ENCODE results near the gene MINK1. TPM values are rescaled to one million over a fixed set of nuclear protein-coding genes. Genes with fewer than 3 reads are reported as not detected.

The MINK1 gene
- total and polyA plus RNA-seq, 2 of the 13 experiments (the other 11 are each of a cell fraction or from before 2014, with no cell fraction given), result 17.2 to 63.9 TPM

GRCh38 chr17:4833941-4834680 is 971 bp downstream of the MINK1 start (continued):
- no peak for TF ChIP-seq ZNF142 (CRISPR knock-in tag; IDR thresholded peaks at IDR 0.05)
- no peak for TF ChIP-seq KDM2A (CRISPR knock-in tag; IDR thresholded peaks at IDR 0.05; ENCODE audit: borderline replicate concordance, low read depth)
- no peak for TF ChIP-seq SMARCC2 (IDR thresholded peaks at IDR 0.05)
- no peak for TF ChIP-seq SNRNP70 (IDR thresholded peaks at IDR 0.05; ENCODE audit: low read depth, low read length)
- TF ChIP-seq TBL1XR1 (IDR thresholded peaks at IDR 0.05; ENCODE audit: borderline replicate concordance, low read length, partially characterized antibody), result no peak
- TF ChIP-seq NAIF1 (CRISPR knock-in tag; IDR thresholded peaks at IDR 0.05; ENCODE audit: borderline replicate concordance), result no peak
- TF ChIP-seq ZNF737 (CRISPR knock-in tag; IDR thresholded peaks at IDR 0.05; ENCODE audit: borderline replicate concordance), result no peak
- TF ChIP-seq SIN3A (IDR thresholded peaks at IDR 0.05; ENCODE audit: borderline replicate concordance, low read depth, low read length), result no peak; the same call in 1 of the 2 replicates
- TF ChIP-seq ATF7 (IDR thresholded peaks at IDR 0.05), result no peak
- TF ChIP-seq ATF7 (CRISPR knock-in tag; IDR thresholded peaks at IDR 0.05), result no peak
- no peak for TF ChIP-seq RAD51 (IDR thresholded peaks at IDR 0.05; ENCODE audit: borderline replicate concordance)
- TF ChIP-seq DR1 (CRISPR knock-in tag; IDR thresholded peaks at IDR 0.05), result no peak
- TF ChIP-seq POLR2A (IDR thresholded peaks at IDR 0.05; ENCODE audit: insufficient read depth in 1 of 2, low read depth in 2 of 2, low read length in 2 of 2), result no peak
- TF ChIP-seq FOXA1 (IDR thresholded peaks at IDR 0.05), result no peak
- peak; percentile 58; the same call in 1 of the 2 replicates for TF ChIP-seq FOXA1 (CRISPR knock-in tag; IDR thresholded peaks at IDR 0.05)
- no peak for TF ChIP-seq HMGA1 (CRISPR knock-in tag; conservative IDR thresholded peaks at IDR 0.05)
- 0 out of 2 replicates have a peak, but pooled peaks have one; percentile 6 for TF ChIP-seq ZFP90 (CRISPR knock-in tag; IDR thresholded peaks at IDR 0.05; ENCODE audit: borderline replicate concordance)
- TF ChIP-seq ZNF883 (CRISPR knock-in tag; IDR thresholded peaks at IDR 0.05; ENCODE audit: not compliant biosample characterization), result no peak
- no peak for TF ChIP-seq ZNF503 (CRISPR knock-in tag; IDR thresholded peaks at IDR 0.05)
- no peak for TF ChIP-seq ZNF432 (CRISPR knock-in tag; IDR thresholded peaks at IDR 0.05; ENCODE audit: borderline replicate concordance)
- no peak for TF ChIP-seq ZNF740 (CRISPR knock-in tag; IDR thresholded peaks at IDR 0.05)
